OCI-LY7 (cell line): ENCODE results near the gene ZYG11B. TPM values are rescaled to one million over a fixed set of nuclear protein-coding genes. Genes with fewer than 3 reads are reported as not detected.
"Not testable (repeated sequence)": the region's sequence is repeated elsewhere in the genome, so short reads cannot be mapped to it uniquely, and the experiment has no call there.

Source experiments
- BruUV-seq: library from RNA; stranded (reverse); fragments of 400-500 nt; replicated peaks from 2 replicates; lab custom pipeline; 2021; lab: Mats Ljungman, UMichigan
- CTCF ChIA-PET: fragments of 300-600 bp; sonication (Branson Sonifier 250); formaldehyde crosslinking; loops from one replicate; lab custom pipeline; 2022; ENCODE audit warnings: antibody characterized with exemption; ENCODE audit not compliant: unreplicated experiment; lab: Charles Lee
- POLR2A ChIA-PET: fragments of 300-600 bp; sonication (Branson Sonifier 250); formaldehyde crosslinking; loops from one replicate; lab custom pipeline; 2022; ENCODE audit warnings: antibody characterized with exemption; lab: Charles Lee
- DNase-seq: peaks from one replicate; pipeline ENCODE4 v3.0.0-alpha.2; 2015; ENCODE audit warnings: low spot score
- H2AFZ ChIP-seq: fragments of 200-600 bp; sonication (generic), shearing (Covaris generic); 2 replicates; pipeline ENCODE4 v1.6.1; 2014; ENCODE audit warnings: mild to moderate bottlenecking, antibody characterized with exemption, low read length, moderate library complexity
- H3K27ac ChIP-seq: fragments of 200-600 bp; sonication (generic); 2 replicates; pipeline ENCODE4 v1.5.1; 2014; ENCODE audit warnings: mixed run types, low read depth, mild to moderate bottlenecking, moderate library complexity, low read length, inconsistent platforms; ENCODE audit not compliant: poor library complexity, severe bottlenecking
- H3K36me3 ChIP-seq: fragments of 200-600 bp; sonication (generic); 2 replicates; pipeline ENCODE4 v1.6.1; 2014; ENCODE audit warnings: mild to moderate bottlenecking, antibody characterized with exemption, low read length, moderate library complexity, mixed read lengths; ENCODE audit not compliant: insufficient read depth
- H3K4me1 ChIP-seq: fragments of 200-600 bp; sonication (generic); 2 replicates; pipeline ENCODE4 v1.5.1; 2014; ENCODE audit warnings: mild to moderate bottlenecking, low read length; ENCODE audit not compliant: insufficient read depth, poor library complexity, severe bottlenecking
- H3K4me2 ChIP-seq: fragments of 200-600 bp; sonication (generic); 2 replicates; pipeline ENCODE4 v1.6.1; 2014; ENCODE audit warnings: mild to moderate bottlenecking, low read length
- H3K4me3 ChIP-seq: fragments of 200-600 bp; sonication (generic); 2 replicates; pipeline ENCODE4 v1.5.1; 2014; ENCODE audit warnings: mild to moderate bottlenecking, low read depth, low read length; ENCODE audit not compliant: poor library complexity, severe bottlenecking
- H3K79me2 ChIP-seq: fragments of 200-600 bp; sonication (generic); 2 replicates; pipeline ENCODE4 v1.6.1; 2016; ENCODE audit warnings: low read depth, mild to moderate bottlenecking, low read length, moderate library complexity, mixed read lengths; ENCODE audit not compliant: insufficient read depth
- H3K9me2 ChIP-seq: fragments of 200-600 bp; sonication (generic); 2 replicates; pipeline ENCODE4 v1.6.1; 2016; ENCODE audit warnings: mild to moderate bottlenecking, low read length, mixed read lengths; ENCODE audit not compliant: insufficient read depth
- H3K9me3 ChIP-seq: fragments of 200-600 bp; sonication (generic); 2 replicates; pipeline ENCODE4 v1.6.1; 2014; ENCODE audit warnings: mild to moderate bottlenecking, mixed run types, low read length, mixed read lengths
- H4K20me1 ChIP-seq: fragments of 200-600 bp; sonication (generic); 2 replicates; pipeline ENCODE4 v1.6.1; 2014; ENCODE audit warnings: mild to moderate bottlenecking, antibody characterized with exemption, low read length, moderate library complexity, mixed read lengths; ENCODE audit not compliant: insufficient read depth
- EZH2phosphoT487 ChIP-seq: fragments of 200-600 bp; sonication (generic); IDR thresholded peaks from 2 replicates; pipeline ENCODE4 v1.6.1; 2018; ENCODE audit warnings: low read depth, borderline replicate concordance, mild to moderate bottlenecking, mixed run types, antibody characterized with exemption, low read length, moderate library complexity, mixed read lengths
- intact Hi-C: fragments of 100-400 bp; cut with micrococcal nuclease; formaldehyde crosslinking; loops from one replicate; pipeline ENCODE4 v1.10.0; 2022; ENCODE audit not compliant: unreplicated experiment
- total RNA-seq, 2 experiments: library from RNA; depleted of rRNA in 1 of 2; stranded (reverse); fragments of >200 nt in 1 of 2; shearing (Covaris generic) in 1 of 2; gene quantifications; 2 replicates each; pipeline ENCODE4 v1.2.3, GENCODE V29; 2014 to 2022
- TF ChIP-seq, protein P1 (sequence below): fragments of 200-600 bp; sonication (generic); conservative IDR thresholded peaks from 2 replicates; pipeline ENCODE4 v1.5.1; 2014; ENCODE audit warnings: mild to moderate bottlenecking, antibody characterized with exemption, low read length, moderate library complexity, mixed read lengths

ZYG11B gene
- total RNA-seq, 2 experiments from 2014 or later: 11.2 to 15.9 TPM

DNA sequence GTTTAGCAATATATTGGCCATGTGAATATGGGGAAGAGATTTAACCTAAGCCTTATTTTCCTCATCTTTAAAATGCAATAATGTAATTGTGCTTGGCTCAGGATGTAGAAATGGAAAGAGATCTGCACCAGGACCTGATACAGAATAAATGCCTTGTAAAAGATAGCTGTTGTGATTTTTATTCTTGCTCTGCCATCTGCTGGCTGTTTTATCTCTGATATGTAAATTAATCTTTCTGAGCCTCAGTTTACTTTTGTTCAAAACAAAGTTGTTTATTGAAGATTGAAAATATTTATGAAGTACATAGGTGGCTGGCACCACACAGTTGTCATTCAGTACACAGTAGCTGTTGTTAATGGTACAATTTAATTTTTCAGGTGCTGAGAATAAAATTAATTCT is 21.9 kb downstream of the ZYG11B start:
- Histone ChIP-seq H3K4me3 (no peak overlapping the region), H3K4me1 (no peaks in the 10 kb centered on the region), H4K20me1 (no peaks in the 10 kb centered on the region), H3K9me3 (no peaks in the 10 kb centered on the region), H2AFZ (no peak overlapping the region), H3K27ac (no peak overlapping the region), H3K79me2 (no peaks in the 10 kb centered on the region), H3K36me3 (no peaks in the 10 kb centered on the region), H3K9me2 (no peaks in the 10 kb centered on the region), H3K4me2 (no peak overlapping the region)
- ChIA-PET CTCF (interaction anchor here (0.7 to 1.0 kb wide), 2 partner anchors 9 to 22 kb away, joined by 3 to 4 read pairs; partner anchors contain the start of gene ZYG11B), POLR2A (interaction anchor here (0.5 to 1.2 kb wide), 2 partner anchors 45 to 123 kb away, joined by 3 to 4 read pairs; no protein-coding TSS in a partner anchor)
- intact Hi-C loops: loop anchor here (5.0 kb wide), 1 partner anchor 46 kb away; no protein-coding TSS in a partner anchor
- TF ChIP-seq, protein P1, sequence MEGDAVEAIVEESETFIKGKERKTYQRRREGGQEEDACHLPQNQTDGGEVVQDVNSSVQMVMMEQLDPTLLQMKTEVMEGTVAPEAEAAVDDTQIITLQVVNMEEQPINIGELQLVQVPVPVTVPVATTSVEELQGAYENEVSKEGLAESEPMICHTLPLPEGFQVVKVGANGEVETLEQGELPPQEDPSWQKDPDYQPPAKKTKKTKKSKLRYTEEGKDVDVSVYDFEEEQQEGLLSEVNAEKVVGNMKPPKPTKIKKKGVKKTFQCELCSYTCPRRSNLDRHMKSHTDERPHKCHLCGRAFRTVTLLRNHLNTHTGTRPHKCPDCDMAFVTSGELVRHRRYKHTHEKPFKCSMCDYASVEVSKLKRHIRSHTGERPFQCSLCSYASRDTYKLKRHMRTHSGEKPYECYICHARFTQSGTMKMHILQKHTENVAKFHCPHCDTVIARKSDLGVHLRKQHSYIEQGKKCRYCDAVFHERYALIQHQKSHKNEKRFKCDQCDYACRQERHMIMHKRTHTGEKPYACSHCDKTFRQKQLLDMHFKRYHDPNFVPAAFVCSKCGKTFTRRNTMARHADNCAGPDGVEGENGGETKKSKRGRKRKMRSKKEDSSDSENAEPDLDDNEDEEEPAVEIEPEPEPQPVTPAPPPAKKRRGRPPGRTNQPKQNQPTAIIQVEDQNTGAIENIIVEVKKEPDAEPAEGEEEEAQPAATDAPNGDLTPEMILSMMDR: peak; percentile 74
- no peak for TF ChIP-seq EZH2phosphoT487
- DNase-seq: peak; percentile 16
- no TSS peak for BruUV-seq

DNA sequence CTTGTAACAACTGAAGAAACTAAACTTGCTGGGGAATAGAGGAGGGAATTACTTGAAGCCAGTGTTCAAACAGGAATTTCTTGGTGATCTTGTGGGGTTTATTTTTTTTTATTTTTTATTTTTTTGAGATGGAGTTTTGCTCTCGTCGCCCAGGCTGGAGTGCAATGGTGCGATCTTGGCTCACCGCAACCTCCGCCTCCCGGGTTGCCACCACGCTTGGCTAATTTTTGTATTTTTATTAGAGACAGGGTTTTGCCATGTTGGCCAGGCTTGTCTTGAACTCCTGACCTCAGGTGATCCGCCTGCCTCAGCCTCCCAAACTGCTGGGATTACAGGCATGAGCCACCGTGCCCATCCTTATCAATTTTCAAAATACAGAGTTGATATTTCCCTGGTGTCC is 23.2 kb downstream of the ZYG11B start:
- H3K9me3 ChIP-seq, H3K27ac ChIP-seq, H3K4me2 ChIP-seq, CTCF ChIA-PET, DNase-seq, H4K20me1 ChIP-seq, H2AFZ ChIP-seq, POLR2A ChIA-PET, H3K9me2 ChIP-seq, BruUV-seq, H3K79me2 ChIP-seq, H3K4me3 ChIP-seq, H3K36me3 ChIP-seq, H3K4me1 ChIP-seq: not testable (repeated sequence)
- intact Hi-C loops: loop anchor here (5.0 kb wide), 1 partner anchor 47 kb away; no protein-coding TSS in a partner anchor

DNA sequence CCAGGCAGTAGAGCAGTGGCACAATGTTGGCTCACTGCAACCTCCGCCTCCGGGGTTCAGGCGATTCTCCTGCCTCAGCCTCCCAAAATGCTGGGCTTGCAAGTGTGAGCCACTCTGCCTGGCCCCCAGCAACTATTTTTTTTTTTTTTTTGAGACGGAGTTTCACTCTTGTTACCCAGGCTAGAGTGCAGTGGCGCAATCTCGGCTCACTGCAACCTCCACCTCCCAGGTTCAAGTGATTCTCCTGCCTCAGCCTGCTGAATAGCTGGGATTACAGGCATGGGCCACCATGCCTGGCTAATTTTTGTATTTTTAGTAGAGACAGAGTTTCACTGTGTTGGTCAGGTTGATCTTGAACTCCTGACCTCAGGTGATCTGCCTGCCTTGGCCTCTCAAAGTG is 23.9 kb downstream of the ZYG11B start:
- POLR2A ChIA-PET, H3K27ac ChIP-seq, H3K9me2 ChIP-seq, BruUV-seq, H3K4me3 ChIP-seq, H4K20me1 ChIP-seq, intact Hi-C loops, H3K4me2 ChIP-seq, DNase-seq, H3K36me3 ChIP-seq, CTCF ChIA-PET, H3K9me3 ChIP-seq, H3K79me2 ChIP-seq, H2AFZ ChIP-seq, H3K4me1 ChIP-seq: not testable (repeated sequence)
